Transverse colon (tissue), 4 donors: ENCODE measurements around the gene ADNP. TPM values are rescaled to one million over a fixed set of nuclear protein-coding genes. Genes with fewer than 3 reads are reported as not detected.
"Not testable (repeated sequence)": the region's sequence is repeated elsewhere in the genome, so short reads cannot be mapped to it uniquely, and the experiment has no call there.

Experiments
- DNase-seq: peaks from one replicate; pipeline ENCODE4 v3.0.0-alpha.2; 2019
- H3K27ac ChIP-seq, 4 donors: fragments of 200-600 bp; sonication (generic); 2 replicates each; pipeline ENCODE4 v1.5.1; 2016 to 2018; ENCODE audit warnings: inconsistent platforms in 4 of 4
- H3K27me3 ChIP-seq: fragments of 200-600 bp; sonication (generic); 2 replicates; pipeline ENCODE4 v1.5.1; 2017; ENCODE audit warnings: inconsistent platforms
- H3K36me3 ChIP-seq, 4 donors: fragments of 200-600 bp; sonication (generic); 2 replicates each; pipeline ENCODE4 v1.5.1; 2017 to 2019; ENCODE audit warnings: inconsistent platforms in 4 of 4
- H3K4me1 ChIP-seq, 4 donors: fragments of 200-600 bp; sonication (generic); 2 replicates each; pipeline ENCODE4 v1.5.1; 2017 to 2020; ENCODE audit warnings: inconsistent platforms in 4 of 4
- H3K4me3 ChIP-seq, 4 donors: fragments of 200-600 bp; sonication (generic); 1 replicate in 1 of 4; 2 replicates in 3 of 4; pipeline versions ENCODE4 v1.5.1 to v1.6.1; 2017 to 2019; ENCODE audit warnings: inconsistent platforms in 4 of 4
- H3K9me3 ChIP-seq, 2 donors: fragments of 200-600 bp; sonication (generic); 2 replicates each; pipeline ENCODE4 v1.5.1; 2017 to 2019; ENCODE audit warnings: inconsistent platforms in 2 of 2
- EP300 ChIP-seq: sonication (generic); formaldehyde crosslinking; IDR thresholded peaks from one replicate; pipeline ENCODE4 v1.6.1; 2017; ENCODE audit warnings: antibody characterized with exemption, low read depth
- POLR2A ChIP-seq: fragments of 450-650 bp; IDR thresholded peaks from one replicate; pipeline ENCODE4 v1.6.1; 2016; ENCODE audit warnings: antibody characterized with exemption, mild to moderate bottlenecking, moderate library complexity
- POLR2AphosphoS5 ChIP-seq, 3 donors: sonication (generic); formaldehyde crosslinking; IDR thresholded peaks; one replicate each; pipeline ENCODE4 v1.6.1; 2016; ENCODE audit warnings: antibody characterized with exemption in 3 of 3
- WGBS, 2 donors: methylation state at CpG; one replicate each; pipeline ENCODE4 v1.1.5; 2018; ENCODE audit warnings: low coverage in 1 of 2; 5-methylcytosine and 5-hydroxymethylcytosine counted together
- in situ Hi-C, 4 donors: fragments of 200-750 bp; cut with MboI; loops; one replicate each; pipeline versions ENCODE4 v1.15.0 to v1.15.1; 2017; ENCODE audit warnings: low sequenced_read_pairs in 3 of 4, low pct_ligation_motif_present in 1 of 4, low pct_unique_long_range_greater_than_20kb in 1 of 4
- intact Hi-C: fragments of 100-400 bp; cut with DNase I; formaldehyde crosslinking; loops from one replicate; pipeline ENCODE4 v1.15.1; 2023; ENCODE audit warnings: low total_unique reads
- total RNA-seq, 4 donors: library from RNA; depleted of rRNA; stranded (reverse); fragments of >200 nt; gene quantifications; one replicate each; pipeline ENCODE4 v1.1.0, GENCODE V29; 2016
- TF ChIP-seq, protein P1 (sequence below), 5 experiments: fragments of 200-600 bp in 3 of 5; fragments of 450-650 bp in 2 of 5; sonication (generic) in 3 of 5; IDR thresholded peaks; 1 replicate in 2 of 5; 2 replicates in 3 of 5; pipeline ENCODE4 v1.5.1; 2016 to 2017; ENCODE audit warnings: antibody characterized with exemption in 5 of 5, inconsistent platforms in 3 of 5, mild to moderate bottlenecking in 2 of 5, moderate library complexity in 1 of 5

The ADNP gene
- total RNA-seq, 4 donors from 2014 or later, result 34.8 to 65.7 (median 42.5) TPM

DNA sequence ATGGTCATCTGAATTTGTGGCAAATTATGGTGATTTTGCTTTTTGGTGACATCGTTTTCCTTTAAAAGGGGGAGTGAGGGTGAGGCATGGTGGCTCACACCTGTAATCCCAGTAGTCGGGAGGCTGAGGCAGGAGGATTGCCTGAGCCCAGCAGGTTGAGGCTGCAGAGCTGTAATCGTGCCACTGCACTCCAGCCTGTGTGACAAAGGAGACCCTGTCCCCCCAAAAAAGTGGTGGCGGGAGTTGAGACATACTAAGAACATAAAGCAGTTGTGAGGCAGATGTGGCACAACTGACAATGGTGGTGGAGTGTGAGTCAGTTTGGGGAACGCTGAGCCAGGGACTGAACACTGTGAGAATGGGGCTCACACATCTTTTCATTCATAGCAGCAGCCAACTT lies 45.5 kb downstream of the ADNP start:
- Histone ChIP-seq H3K36me3 (peaks cover 0 to 9% (median 4%) of the 10 kb centered on the region in 4 donors), H3K4me3 (no peak overlapping the region), H3K4me1 (no peaks in the 10 kb centered on the region), H3K27ac (no peak overlapping the region), H3K9me3 (no peaks in the 10 kb centered on the region), H3K27me3 (no peaks in the 10 kb centered on the region)
- DNase-seq, result no peak
- intact Hi-C loops, result no loop called here
- TF ChIP-seq POLR2AphosphoS5 (IDR thresholded peaks at IDR 0.05) (peak in 1 of 3 donors; percentile 2), POLR2A (no peak)
- WGBS, 2 donors, result 87 to 100% methylated on average over 1 to 5 of the region's 5 CpGs
- in situ Hi-C loops, result no loop called here

GRCh38 chr20:50885068-50885467 lies 46.2 kb downstream of the ADNP start:
- in situ Hi-C loops, result no loop called here
- no peak for TF ChIP-seq POLR2A
- TF ChIP-seq, protein P1, sequence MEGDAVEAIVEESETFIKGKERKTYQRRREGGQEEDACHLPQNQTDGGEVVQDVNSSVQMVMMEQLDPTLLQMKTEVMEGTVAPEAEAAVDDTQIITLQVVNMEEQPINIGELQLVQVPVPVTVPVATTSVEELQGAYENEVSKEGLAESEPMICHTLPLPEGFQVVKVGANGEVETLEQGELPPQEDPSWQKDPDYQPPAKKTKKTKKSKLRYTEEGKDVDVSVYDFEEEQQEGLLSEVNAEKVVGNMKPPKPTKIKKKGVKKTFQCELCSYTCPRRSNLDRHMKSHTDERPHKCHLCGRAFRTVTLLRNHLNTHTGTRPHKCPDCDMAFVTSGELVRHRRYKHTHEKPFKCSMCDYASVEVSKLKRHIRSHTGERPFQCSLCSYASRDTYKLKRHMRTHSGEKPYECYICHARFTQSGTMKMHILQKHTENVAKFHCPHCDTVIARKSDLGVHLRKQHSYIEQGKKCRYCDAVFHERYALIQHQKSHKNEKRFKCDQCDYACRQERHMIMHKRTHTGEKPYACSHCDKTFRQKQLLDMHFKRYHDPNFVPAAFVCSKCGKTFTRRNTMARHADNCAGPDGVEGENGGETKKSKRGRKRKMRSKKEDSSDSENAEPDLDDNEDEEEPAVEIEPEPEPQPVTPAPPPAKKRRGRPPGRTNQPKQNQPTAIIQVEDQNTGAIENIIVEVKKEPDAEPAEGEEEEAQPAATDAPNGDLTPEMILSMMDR (IDR thresholded peaks at IDR 0.05), result no peak
- intact Hi-C loops, result no loop called here
- H3K4me1 ChIP-seq, result no peaks in the 10 kb centered on the region
- H3K4me3 ChIP-seq, result no peak overlapping the region
- peaks cover 0 to 9% (median 3%) of the 10 kb centered on the region in 4 donors for H3K36me3 ChIP-seq
- H3K9me3 ChIP-seq, result no peaks in the 10 kb centered on the region
- WGBS, 2 donors, result 77 to 91% methylated on average over 4 to 7 of the region's 7 CpGs
- no peak for DNase-seq
- H3K27ac ChIP-seq, result no peak overlapping the region
- H3K27me3 ChIP-seq, result no peaks in the 10 kb centered on the region

DNA sequence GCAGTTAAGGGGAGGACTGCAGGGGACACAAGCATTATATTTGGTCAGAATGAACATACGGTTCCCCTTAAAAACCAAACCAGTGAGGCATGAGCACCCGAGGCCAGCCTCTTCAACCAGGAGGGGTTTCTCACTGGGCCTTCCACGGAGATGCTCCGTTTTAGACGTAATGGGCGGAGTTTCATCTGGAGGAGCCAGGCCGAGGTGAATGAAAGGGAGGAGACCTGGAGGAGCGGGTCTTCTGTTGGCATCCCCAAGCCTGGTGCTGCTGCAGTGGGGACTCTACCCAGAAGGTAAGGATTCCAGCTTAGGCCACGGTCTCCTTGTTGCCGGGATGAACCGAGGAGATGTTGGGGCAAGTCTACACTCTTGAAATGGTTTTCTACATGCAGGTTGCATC lies 47.4 kb downstream of the ADNP start:
- peaks cover 0 to 2% (median under 1%) of the 10 kb centered on the region in 4 donors for H3K36me3 ChIP-seq
- no peak overlapping the region for H3K4me3 ChIP-seq
- 84 to 100% methylated on average over 1 to 11 of the region's 11 CpGs for WGBS, 2 donors
- intact Hi-C loops (no loop called here), in situ Hi-C loops (no loop called here)
- no peak for DNase-seq
- no peaks in the 10 kb centered on the region for H3K9me3 ChIP-seq
- no peak overlapping the region for H3K27ac ChIP-seq
- no peak for TF ChIP-seq EP300
- TF ChIP-seq, protein P1 (IDR thresholded peaks at IDR 0.05), result no peak
- no peak for TF ChIP-seq POLR2A
- TF ChIP-seq POLR2AphosphoS5 (IDR thresholded peaks at IDR 0.05), result no peak
- no peaks in the 10 kb centered on the region for H3K27me3 ChIP-seq
- H3K4me1 ChIP-seq, result no peaks in the 10 kb centered on the region

GRCh38 chr20:50881759-50882424 lies 49.3 kb downstream of the ADNP start:
- DNase-seq, in situ Hi-C loops, intact Hi-C loops, H3K36me3 ChIP-seq, H3K4me3 ChIP-seq, H3K4me1 ChIP-seq, H3K9me3 ChIP-seq, H3K27ac ChIP-seq, H3K27me3 ChIP-seq: not testable (repeated sequence)
- WGBS, 2 donors, result 91 to 96% methylated on average over 4 to 5 of the region's 5 CpGs

GRCh38 chr20:50879649-50880550 lies 51.3 kb downstream of the ADNP start:
- in situ Hi-C loops (no loop called here), intact Hi-C loops (no loop called here)
- no peak for DNase-seq
- Histone ChIP-seq H3K4me3 (no peak overlapping the region), H3K27me3 (no peaks in the 10 kb centered on the region), H3K27ac (no peak overlapping the region), H3K9me3 (no peaks in the 10 kb centered on the region), H3K4me1 (no peaks in the 10 kb centered on the region), H3K36me3 (no peaks in the 10 kb centered on the region)
- TF ChIP-seq, protein P1 (IDR thresholded peaks at IDR 0.05), result no peak
- TF ChIP-seq POLR2AphosphoS5 (IDR thresholded peaks at IDR 0.05), result no peak
- no peak for TF ChIP-seq POLR2A
- TF ChIP-seq EP300, result no peak
- WGBS, 2 donors, result 90 to 100% methylated on average over 1 to 20 of the region's 20 CpGs
